Loucy (cell line): ENCODE data around the gene ADCY2.

Experiments
- H2AFZ ChIP-seq: fragments of 200-600 bp; sonication (generic); 2 replicates; pipeline ENCODE4 v1.6.0; 2016; ENCODE audit warnings: antibody characterized with exemption, mild to moderate bottlenecking, low read length, moderate library complexity
- H3F3A ChIP-seq: fragments of 200-600 bp; 2 replicates; pipeline ENCODE4 v1.6.0; 2016; ENCODE audit warnings: antibody characterized with exemption, low read depth, mild to moderate bottlenecking
- H3K27me3 ChIP-seq: fragments of 200-600 bp; sonication (generic); 2 replicates; pipeline ENCODE4 v1.6.1; 2014; ENCODE audit warnings: low read length, mild to moderate bottlenecking; ENCODE audit not compliant: insufficient read depth, poor library complexity, severe bottlenecking
- H3K36me3 ChIP-seq: fragments of 200-600 bp; sonication (generic); 2 replicates; pipeline ENCODE4 v1.6.1; 2016; ENCODE audit warnings: low read length; ENCODE audit not compliant: insufficient read depth
- H3K4me1 ChIP-seq: fragments of 200-600 bp; sonication (generic); 2 replicates; pipeline ENCODE4 v1.5.1; 2014; ENCODE audit warnings: low read length, mild to moderate bottlenecking; ENCODE audit not compliant: insufficient read depth, poor library complexity, severe bottlenecking
- H3K4me2 ChIP-seq: fragments of 200-600 bp; sonication (generic); 2 replicates; pipeline ENCODE4 v1.6.0; 2014; ENCODE audit warnings: antibody characterized with exemption, low read length, low read depth, mild to moderate bottlenecking; ENCODE audit not compliant: poor library complexity, severe bottlenecking
- H3K4me3 ChIP-seq: fragments of 200-600 bp; sonication (generic); 2 replicates; pipeline ENCODE4 v1.5.1; 2014; ENCODE audit warnings: low read length, mild to moderate bottlenecking, mixed read lengths; ENCODE audit not compliant: poor library complexity, severe bottlenecking
- H3K79me2 ChIP-seq: fragments of 200-600 bp; sonication (generic); 2 replicates; pipeline ENCODE4 v1.6.1; 2014; ENCODE audit warnings: low read length; ENCODE audit not compliant: insufficient read depth
- H3K9ac ChIP-seq: fragments of 200-600 bp; sonication (generic); 2 replicates; pipeline ENCODE4 v1.6.0; 2014; ENCODE audit warnings: mild to moderate bottlenecking, low read depth, low read length, moderate library complexity; ENCODE audit not compliant: poor library complexity, severe bottlenecking
- H3K9me2 ChIP-seq: fragments of 200-600 bp; sonication (generic); replicated peaks from 2 replicates; pipeline ENCODE4 v1.6.1; 2016; ENCODE audit warnings: low read depth, low read length, mixed read lengths
- H3K9me3 ChIP-seq: fragments of 200-600 bp; sonication (generic); 2 replicates; pipeline ENCODE4 v1.6.1; 2014; ENCODE audit warnings: mild to moderate bottlenecking, antibody characterized with exemption, low read length, low read depth; ENCODE audit not compliant: insufficient read depth
- H4K20me1 ChIP-seq: fragments of 200-600 bp; sonication (generic); 2 replicates; pipeline ENCODE4 v1.6.0; 2014; ENCODE audit warnings: antibody characterized with exemption, low read length, mild to moderate bottlenecking; ENCODE audit not compliant: insufficient read depth, poor library complexity, severe bottlenecking
- EZH2phosphoT487 ChIP-seq: fragments of 200-600 bp; IDR thresholded peaks from 2 replicates; pipeline ENCODE4 v1.6.1; 2018; ENCODE audit warnings: antibody characterized with exemption, mild to moderate bottlenecking, moderate library complexity, borderline replicate concordance
- TF ChIP-seq, protein P1 (sequence below): fragments of 200-600 bp; sonication (generic); conservative IDR thresholded peaks from 2 replicates; pipeline ENCODE4 v1.5.1; 2014; ENCODE audit warnings: mild to moderate bottlenecking, antibody characterized with exemption, low read length

The ADCY2 gene

DNA sequence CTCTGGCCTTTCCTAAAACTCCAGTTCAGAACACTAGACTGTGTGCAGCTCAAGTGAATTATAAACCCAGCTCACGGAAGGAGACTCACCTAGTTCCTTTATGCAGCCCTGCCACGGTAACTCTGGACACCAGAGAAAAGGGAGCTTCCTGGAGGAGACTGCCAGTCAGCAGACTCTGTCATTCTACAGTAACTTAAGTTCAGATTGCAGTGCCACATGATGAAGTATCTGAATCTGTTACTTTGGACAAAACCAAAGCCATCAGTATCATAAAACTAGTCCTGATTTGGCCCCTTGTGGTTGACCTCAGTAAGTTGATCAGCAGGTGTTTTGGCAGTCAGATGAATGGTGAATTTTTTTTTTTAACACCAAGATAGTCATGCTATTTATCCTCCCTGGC is 475.7 kb downstream of the ADCY2 start:
- Histone ChIP-seq H3K27me3 (peaks cover 4% of the 10 kb centered on the region), H3K36me3 (peaks cover 16% of the 10 kb centered on the region; the same call in 1 of the 2 replicates), H3K79me2 (peaks cover 90% of the 10 kb centered on the region), H2AFZ (no peak overlapping the region), H3K4me1 (peaks cover 44% of the 10 kb centered on the region), H3F3A (no peaks in the 10 kb centered on the region), H3K4me3 (peak overlapping the region; percentile 97), H3K4me2 (peak overlapping the region; percentile 97), H3K9ac (peak overlapping the region; percentile 87), H4K20me1 (peaks cover 48% of the 10 kb centered on the region), H3K9me3 (no peaks in the 10 kb centered on the region), H3K9me2 (no peaks in the 10 kb centered on the region)
- TF ChIP-seq, protein P1, sequence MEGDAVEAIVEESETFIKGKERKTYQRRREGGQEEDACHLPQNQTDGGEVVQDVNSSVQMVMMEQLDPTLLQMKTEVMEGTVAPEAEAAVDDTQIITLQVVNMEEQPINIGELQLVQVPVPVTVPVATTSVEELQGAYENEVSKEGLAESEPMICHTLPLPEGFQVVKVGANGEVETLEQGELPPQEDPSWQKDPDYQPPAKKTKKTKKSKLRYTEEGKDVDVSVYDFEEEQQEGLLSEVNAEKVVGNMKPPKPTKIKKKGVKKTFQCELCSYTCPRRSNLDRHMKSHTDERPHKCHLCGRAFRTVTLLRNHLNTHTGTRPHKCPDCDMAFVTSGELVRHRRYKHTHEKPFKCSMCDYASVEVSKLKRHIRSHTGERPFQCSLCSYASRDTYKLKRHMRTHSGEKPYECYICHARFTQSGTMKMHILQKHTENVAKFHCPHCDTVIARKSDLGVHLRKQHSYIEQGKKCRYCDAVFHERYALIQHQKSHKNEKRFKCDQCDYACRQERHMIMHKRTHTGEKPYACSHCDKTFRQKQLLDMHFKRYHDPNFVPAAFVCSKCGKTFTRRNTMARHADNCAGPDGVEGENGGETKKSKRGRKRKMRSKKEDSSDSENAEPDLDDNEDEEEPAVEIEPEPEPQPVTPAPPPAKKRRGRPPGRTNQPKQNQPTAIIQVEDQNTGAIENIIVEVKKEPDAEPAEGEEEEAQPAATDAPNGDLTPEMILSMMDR = no peak
- TF ChIP-seq EZH2phosphoT487 = no peak

DNA sequence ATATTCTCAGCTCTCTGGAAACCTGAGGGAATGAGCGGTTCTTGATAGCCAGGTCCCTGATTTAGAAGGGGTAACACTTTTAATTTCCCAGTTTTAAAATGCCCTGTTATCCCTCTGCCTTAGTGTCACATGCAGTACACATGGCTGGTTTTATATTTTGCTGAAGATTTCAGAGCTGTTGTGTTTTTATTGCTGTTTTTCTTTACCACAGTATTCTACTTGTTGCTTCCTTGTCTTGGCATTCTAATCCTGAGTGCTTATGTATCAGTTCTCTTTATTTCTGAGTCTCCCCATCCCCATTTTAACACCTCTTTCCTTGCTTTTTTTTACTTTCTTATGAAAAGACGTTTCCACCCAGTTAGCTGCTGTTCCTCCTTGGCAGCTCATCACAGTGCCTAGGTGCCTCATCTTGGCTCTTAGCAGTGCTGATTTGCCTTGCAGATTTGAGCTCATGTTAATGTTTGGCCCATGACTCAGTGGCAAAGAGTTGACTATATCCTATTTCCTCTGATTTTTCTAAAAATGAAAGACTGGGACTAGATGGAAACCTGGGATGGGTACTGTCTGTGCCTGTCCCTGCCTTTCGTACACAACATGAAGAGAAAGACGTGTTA is 476.7 kb downstream of the ADCY2 start:
- Histone ChIP-seq H3K9ac (no peak overlapping the region), H3K36me3 (peaks cover 24% of the 10 kb centered on the region), H3K27me3 (peaks cover 4% of the 10 kb centered on the region), H3K4me1 (peaks cover 37% of the 10 kb centered on the region), H3K9me3 (no peaks in the 10 kb centered on the region), H3K79me2 (peaks cover 81% of the 10 kb centered on the region), H3F3A (no peaks in the 10 kb centered on the region), H3K9me2 (no peaks in the 10 kb centered on the region), H3K4me2 (peak overlapping the region; percentile 97), H3K4me3 (peak overlapping the region; percentile 97), H4K20me1 (peaks cover 48% of the 10 kb centered on the region), H2AFZ (no peak overlapping the region)
- TF ChIP-seq, protein P1 = no peak
- no peak for TF ChIP-seq EZH2phosphoT487

DNA sequence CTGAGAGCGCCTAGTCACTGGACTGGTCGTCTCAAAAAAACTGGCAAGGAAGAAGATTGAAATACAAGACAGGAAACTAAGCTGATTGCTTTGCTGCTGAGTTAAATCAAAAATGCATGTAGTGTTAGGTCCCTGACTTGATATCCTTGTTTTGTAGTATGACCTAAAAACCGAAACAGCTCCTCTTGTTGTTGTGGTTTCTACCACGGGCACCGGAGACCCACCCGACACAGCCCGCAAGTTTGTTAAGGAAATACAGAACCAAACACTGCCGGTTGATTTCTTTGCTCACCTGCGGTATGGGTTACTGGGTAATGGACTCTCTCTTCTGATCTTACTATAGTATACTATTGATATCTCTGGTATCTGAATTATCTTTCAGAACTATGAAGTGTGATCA is 477.3 kb downstream of the ADCY2 start:
- peaks cover 48% of the 10 kb centered on the region for H4K20me1 ChIP-seq
- H3F3A ChIP-seq = no peaks in the 10 kb centered on the region
- no peak overlapping the region for H2AFZ ChIP-seq
- H3K27me3 ChIP-seq = peaks cover 4% of the 10 kb centered on the region
- no peaks in the 10 kb centered on the region for H3K9me3 ChIP-seq
- peaks cover 35% of the 10 kb centered on the region for H3K4me1 ChIP-seq
- H3K4me2 ChIP-seq = peak overlapping the region; percentile 97
- no peak overlapping the region for H3K9ac ChIP-seq
- no peak overlapping the region for H3K4me3 ChIP-seq
- H3K36me3 ChIP-seq = peaks cover 30% of the 10 kb centered on the region
- TF ChIP-seq EZH2phosphoT487 = no peak
- TF ChIP-seq, protein P1 = no peak
- no peaks in the 10 kb centered on the region for H3K9me2 ChIP-seq
- H3K79me2 ChIP-seq = peaks cover 75% of the 10 kb centered on the region
